ENCODE results near the gene PRRG3. TPM values are rescaled to one million over a fixed set of nuclear protein-coding genes. Genes with fewer than 3 reads are reported as not detected.

The PRRG3 gene
- polyA plus RNA-seq, 3 donors = not detected

DNA sequence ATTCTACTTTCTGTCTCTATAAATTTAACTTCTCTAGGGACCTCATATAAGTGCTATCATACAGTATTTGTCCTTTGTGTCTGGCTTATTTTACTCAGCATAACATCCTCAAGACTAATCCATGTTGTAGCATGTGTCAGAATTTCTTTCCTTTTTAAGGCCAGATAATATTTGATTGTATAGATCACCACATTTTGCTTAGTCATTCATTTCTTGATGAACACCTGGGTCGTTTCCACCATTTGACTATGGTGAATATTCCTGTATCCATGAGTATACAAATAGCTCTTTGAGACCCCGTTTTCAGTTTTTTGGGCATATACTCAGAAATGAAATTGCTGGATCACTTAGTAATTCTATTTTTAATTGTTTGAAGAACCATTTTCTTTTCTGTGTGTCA lies 51.2 kb downstream of the PRRG3 start:
- no peaks in the 10 kb centered on the region for H3K36me3 ChIP-seq (replicated peaks in 1 of 2; ENCODE audit: control insufficient read depth in 1 of 2, insufficient read depth in 2 of 2, low read length in 2 of 2)
- no peaks in the 10 kb centered on the region for H3K79me2 ChIP-seq (ENCODE audit: insufficient read depth, low read length)
- Mint-ChIP-seq H3K9me3 (peaks cover 0 to 7% (median 4%) of the 10 kb centered on the region in 7 donors), H3K4me3 (no peak overlapping the region), H3K27ac (no peak overlapping the region), H3K4me1 (no peaks in the 10 kb centered on the region), H3K27me3 (ENCODE audit: low read depth in 3 of 3) (peaks cover 1 to 15% (median 4%) of the 10 kb centered on the region in 3 donors), H3K36me3 (no peaks in the 10 kb centered on the region)
- no peak overlapping the region for H3K27ac ChIP-seq (ENCODE audit: low read depth in 1 of 2, low read length in 2 of 2)
- DNase-seq = no peak
- no peaks in the 10 kb centered on the region for H3K27me3 ChIP-seq (ENCODE audit: control insufficient read depth in 2 of 2, insufficient read depth in 2 of 2, low read length in 2 of 2)
- no peak overlapping the region for H3K9ac ChIP-seq (ENCODE audit: insufficient read depth, low read length, poor library complexity, severe bottlenecking)
- no peak overlapping the region for H3K4me3 ChIP-seq (replicated peaks in 1 of 3; ENCODE audit: low read depth in 2 of 3, low read length in 3 of 3)
- no peaks in the 10 kb centered on the region for H4K20me1 ChIP-seq (ENCODE audit: insufficient read depth, low read length)
- TF ChIP-seq, protein P1, sequence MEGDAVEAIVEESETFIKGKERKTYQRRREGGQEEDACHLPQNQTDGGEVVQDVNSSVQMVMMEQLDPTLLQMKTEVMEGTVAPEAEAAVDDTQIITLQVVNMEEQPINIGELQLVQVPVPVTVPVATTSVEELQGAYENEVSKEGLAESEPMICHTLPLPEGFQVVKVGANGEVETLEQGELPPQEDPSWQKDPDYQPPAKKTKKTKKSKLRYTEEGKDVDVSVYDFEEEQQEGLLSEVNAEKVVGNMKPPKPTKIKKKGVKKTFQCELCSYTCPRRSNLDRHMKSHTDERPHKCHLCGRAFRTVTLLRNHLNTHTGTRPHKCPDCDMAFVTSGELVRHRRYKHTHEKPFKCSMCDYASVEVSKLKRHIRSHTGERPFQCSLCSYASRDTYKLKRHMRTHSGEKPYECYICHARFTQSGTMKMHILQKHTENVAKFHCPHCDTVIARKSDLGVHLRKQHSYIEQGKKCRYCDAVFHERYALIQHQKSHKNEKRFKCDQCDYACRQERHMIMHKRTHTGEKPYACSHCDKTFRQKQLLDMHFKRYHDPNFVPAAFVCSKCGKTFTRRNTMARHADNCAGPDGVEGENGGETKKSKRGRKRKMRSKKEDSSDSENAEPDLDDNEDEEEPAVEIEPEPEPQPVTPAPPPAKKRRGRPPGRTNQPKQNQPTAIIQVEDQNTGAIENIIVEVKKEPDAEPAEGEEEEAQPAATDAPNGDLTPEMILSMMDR (IDR thresholded peaks at IDR 0.05) = no peak
- H3K9me3 ChIP-seq (replicated peaks in 1 of 2; ENCODE audit: control insufficient read depth in 1 of 2, insufficient read depth in 1 of 2, low read length in 2 of 2) = no peaks in the 10 kb centered on the region
- H3K4me1 ChIP-seq (ENCODE audit: control insufficient read depth in 1 of 2, insufficient read depth in 2 of 2, low read length in 2 of 2) = no peaks in the 10 kb centered on the region
- no peak overlapping the region for H2AFZ ChIP-seq (ENCODE audit: insufficient read depth, low read depth, low read length, poor library complexity, severe bottlenecking)
- no peak overlapping the region for H3K4me2 ChIP-seq (replicated peaks; ENCODE audit: extremely low read depth, low read length, poor library complexity, severe bottlenecking)
- intact Hi-C loops (cut with micrococcal nuclease) = no loop called here
- WGBS (ENCODE audit: insufficient coverage) = no CpG with 5 or more reads among the region's 2 CpGs

DNA sequence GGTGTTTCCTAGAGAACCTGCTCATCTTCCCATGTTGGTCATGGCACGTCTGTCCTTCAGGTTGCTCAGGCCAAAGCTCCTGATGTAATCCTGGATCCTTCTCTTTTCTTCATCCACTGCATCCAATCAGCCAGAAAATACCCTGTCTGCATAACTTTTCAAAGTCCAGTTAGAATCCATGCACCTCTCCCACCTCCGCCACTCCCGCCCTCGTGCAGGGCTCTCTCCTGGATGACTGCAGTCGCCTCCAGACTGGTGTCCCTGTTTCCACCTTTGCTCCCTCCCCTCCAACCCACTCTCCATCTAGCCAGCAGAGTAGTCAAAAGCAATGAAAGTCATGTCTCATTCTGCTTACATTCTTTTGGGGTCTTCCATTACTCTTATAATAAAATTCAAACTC lies 55.3 kb downstream of the PRRG3 start:
- Mint-ChIP-seq H3K27ac (no peak overlapping the region), H3K27me3 (ENCODE audit: low read depth in 3 of 3) (peaks cover 3 to 17% (median 9%) of the 10 kb centered on the region in 3 donors), H3K36me3 (no peaks in the 10 kb centered on the region), H3K4me3 (no peak overlapping the region), H3K9me3 (peaks cover 0 to 1% (median 0%) of the 10 kb centered on the region in 7 donors), H3K4me1 (no peaks in the 10 kb centered on the region)
- TF ChIP-seq, protein P1 (IDR thresholded peaks at IDR 0.05) = no peak
- Histone ChIP-seq H3K4me3 (replicated peaks in 1 of 3; ENCODE audit: low read depth in 2 of 3, low read length in 3 of 3) (no peak overlapping the region), H3K79me2 (ENCODE audit: insufficient read depth, low read length) (no peaks in the 10 kb centered on the region), H3K9ac (ENCODE audit: insufficient read depth, low read length, poor library complexity, severe bottlenecking) (no peak overlapping the region), H3K4me2 (replicated peaks; ENCODE audit: extremely low read depth, low read length, poor library complexity, severe bottlenecking) (no peak overlapping the region), H4K20me1 (ENCODE audit: insufficient read depth, low read length) (no peaks in the 10 kb centered on the region), H3K27me3 (ENCODE audit: control insufficient read depth in 2 of 2, insufficient read depth in 2 of 2, low read length in 2 of 2) (no peaks in the 10 kb centered on the region), H3K27ac (ENCODE audit: low read depth in 1 of 2, low read length in 2 of 2) (no peak overlapping the region), H2AFZ (ENCODE audit: insufficient read depth, low read depth, low read length, poor library complexity, severe bottlenecking) (no peak overlapping the region), H3K9me3 (replicated peaks in 1 of 2; ENCODE audit: control insufficient read depth in 1 of 2, insufficient read depth in 1 of 2, low read length in 2 of 2) (no peaks in the 10 kb centered on the region), H3K4me1 (ENCODE audit: control insufficient read depth in 1 of 2, insufficient read depth in 2 of 2, low read length in 2 of 2) (no peaks in the 10 kb centered on the region), H3K36me3 (replicated peaks in 1 of 2; ENCODE audit: control insufficient read depth in 1 of 2, insufficient read depth in 2 of 2, low read length in 2 of 2) (no peaks in the 10 kb centered on the region)
- intact Hi-C loops (cut with micrococcal nuclease) = no loop called here
- 97% methylated on average over 5 of the region's 5 CpGs for WGBS (ENCODE audit: insufficient coverage)
- no peak for DNase-seq

All from CD14-positive monocyte (primary cell).